ENCODE measurements around the gene MED13L. TPM values are rescaled to one million over a fixed set of nuclear protein-coding genes. Genes with fewer than 3 reads are reported as not detected.

MED13L gene
- total and polyA plus RNA-seq, 2 of the 8 experiments (the other 6 are each of a cell fraction or from before 2014, with no cell fraction given) = 15.9 to 51.7 TPM

DNA sequence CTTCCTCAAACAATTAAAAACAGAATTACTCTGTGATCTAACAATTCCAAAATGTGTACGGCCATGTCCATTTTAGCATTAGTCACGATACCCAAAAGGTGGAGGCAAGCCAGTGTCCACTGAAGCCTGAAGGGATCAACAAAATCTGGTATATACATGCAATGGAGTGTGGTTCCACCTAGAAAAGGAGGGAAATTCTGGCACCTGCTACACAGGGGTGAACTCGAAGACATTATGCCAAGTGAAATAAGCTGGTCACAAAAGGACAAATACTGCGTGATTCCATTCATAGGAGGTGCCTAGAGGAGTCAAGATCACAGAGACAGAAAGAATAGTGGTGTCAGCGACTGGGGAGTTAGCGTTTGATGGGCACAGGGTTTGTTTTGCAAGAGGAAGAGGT lies 331.4 kb downstream of the MED13L start:
- Histone ChIP-seq H2BK15ac (ENCODE audit: low read length) (no peak overlapping the region), H3K4ac (replicated peaks; ENCODE audit: insufficient read length, low read depth, low read length) (no peak overlapping the region), H2BK12ac (ENCODE audit: low read depth, low read length) (no peak overlapping the region), H4K20me1 (replicated peaks in 1 of 2; ENCODE audit: control insufficient read depth in 1 of 2, insufficient read depth in 2 of 2, low read length in 2 of 2) (no peaks in the 10 kb centered on the region), H3K4me3 (ENCODE audit: extremely low read depth in 1 of 4, insufficient read depth in 2 of 4, low read depth in 3 of 4, low read length in 4 of 4) (no peak overlapping the region), H3K9ac (replicated peaks in 1 of 4; ENCODE audit: extremely low read depth in 1 of 4, low read depth in 3 of 4, low read length in 3 of 4) (no peak overlapping the region), H3K56ac (replicated peaks; ENCODE audit: insufficient read length, low read depth, low read length) (no peak overlapping the region), H3K79me2 (ENCODE audit: control insufficient read depth in 1 of 2, insufficient read depth in 2 of 2, low read length in 2 of 2) (no peaks in the 10 kb centered on the region), H2AFZ (ENCODE audit: low read length) (no peak overlapping the region), H3K14ac (ENCODE audit: insufficient read length) (no peak overlapping the region), H2BK120ac (replicated peaks; ENCODE audit: low read depth, low read length) (no peak overlapping the region), H2AK5ac (ENCODE audit: low read depth, low read length) (no peak overlapping the region), H3K9me3 (ENCODE audit: insufficient read depth in 2 of 2, low read depth in 1 of 2, low read length in 1 of 2) (no peaks in the 10 kb centered on the region), H3K23ac (ENCODE audit: insufficient read length) (no peak overlapping the region), H4K91ac (replicated peaks; ENCODE audit: insufficient read length, low read length) (no peak overlapping the region), H3K27ac (ENCODE audit: low read depth, low read length) (no peak overlapping the region), H3K79me1 (ENCODE audit: low read depth, low read length) (no peaks in the 10 kb centered on the region), H3K27me3 (replicated peaks in 1 of 4; ENCODE audit: control insufficient read depth in 3 of 4, extremely low read depth in 1 of 4, insufficient read depth in 3 of 4, low read length in 3 of 4) (no peaks in the 10 kb centered on the region), H4K5ac (ENCODE audit: insufficient read length, low read depth, low read length) (no peak overlapping the region), H3K4me2 (ENCODE audit: insufficient read depth in 1 of 2, low read depth in 2 of 2, low read length in 2 of 2) (no peak overlapping the region), H4K8ac (ENCODE audit: extremely low read depth, insufficient read depth, low read length) (no peak overlapping the region), H3K4me1 (replicated peaks in 1 of 4; ENCODE audit: control insufficient read depth in 3 of 4, insufficient read depth in 4 of 4, low read length in 3 of 4) (peaks cover 0 to 6% (median 2%) of the 10 kb centered on the region in 4 experiments; a peak in 4 of 7 replicates), H2BK5ac (ENCODE audit: low read depth, low read length) (no peak overlapping the region), H3K36me3 (ENCODE audit: control insufficient read depth in 2 of 4, insufficient read depth in 4 of 4, low read length in 3 of 4) (no peaks in the 10 kb centered on the region), H3K18ac (ENCODE audit: extremely low read depth, low read length) (no peak overlapping the region), H2BK20ac (ENCODE audit: low read length) (no peak overlapping the region), H3K23me2 (ENCODE audit: low read depth, low read length) (no peaks in the 10 kb centered on the region; the same call in 1 of the 2 replicates)
- DNase-seq (ENCODE audit: low read depth in 1 of 2, low spot score in 2 of 2) (no peak), FAIRE-seq (no peak)
- WGBS, 2 experiments (ENCODE audit: extremely low coverage in 1 of 2, insufficient coverage in 1 of 2, insufficient read length in 1 of 2, insufficient replicate concordance in 2 of 2, low coverage in 1 of 2, low lambda C conversion rate in 2 of 2, missing lambda C conversion rate in 1 of 2) = 90% methylated on average over 6 of the region's 6 CpGs; no CpG with 5 or more reads in 1 of the 2 experiments
- CTCF ChIA-PET (ENCODE audit: partially characterized antibody) = interaction anchor here (0.9 to 2.7 kb wide), 16 partner anchors 9 to 742 kb away, joined by 3 to 29 read pairs (median 6); no protein-coding TSS in a partner anchor
- POLR2A ChIA-PET (ENCODE audit: partially characterized antibody) = no interaction called here
- no peak for TF ChIP-seq HDAC6 (IDR thresholded peaks at IDR 0.05; ENCODE audit: low read depth, low read length)
- no peak for TF ChIP-seq BCL11A (IDR thresholded peaks at IDR 0.05; ENCODE audit: low read depth in 2 of 2, low read length in 2 of 2)
- TF ChIP-seq, protein P1, sequence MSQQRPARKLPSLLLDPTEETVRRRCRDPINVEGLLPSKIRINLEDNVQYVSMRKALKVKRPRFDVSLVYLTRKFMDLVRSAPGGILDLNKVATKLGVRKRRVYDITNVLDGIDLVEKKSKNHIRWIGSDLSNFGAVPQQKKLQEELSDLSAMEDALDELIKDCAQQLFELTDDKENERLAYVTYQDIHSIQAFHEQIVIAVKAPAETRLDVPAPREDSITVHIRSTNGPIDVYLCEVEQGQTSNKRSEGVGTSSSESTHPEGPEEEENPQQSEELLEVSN (IDR thresholded peaks at IDR 0.05) = peak; percentile 54; the same call in 1 of the 2 replicates
- TF ChIP-seq POLR2A (IDR thresholded peaks at IDR 0.05; ENCODE audit: control extremely low read depth in 1 of 2, low read depth in 2 of 2, low read length in 2 of 2) = no peak
